ENCODE results near the gene YPEL2. TPM values are rescaled to one million over a fixed set of nuclear protein-coding genes. Genes with fewer than 3 reads are reported as not detected.

YPEL2 gene
- total and polyA plus RNA-seq, 2 donors (not counting 3 experiments of a cell fraction or from before 2014, with no cell fraction given), result 36.5 to 66.8 TPM

DNA sequence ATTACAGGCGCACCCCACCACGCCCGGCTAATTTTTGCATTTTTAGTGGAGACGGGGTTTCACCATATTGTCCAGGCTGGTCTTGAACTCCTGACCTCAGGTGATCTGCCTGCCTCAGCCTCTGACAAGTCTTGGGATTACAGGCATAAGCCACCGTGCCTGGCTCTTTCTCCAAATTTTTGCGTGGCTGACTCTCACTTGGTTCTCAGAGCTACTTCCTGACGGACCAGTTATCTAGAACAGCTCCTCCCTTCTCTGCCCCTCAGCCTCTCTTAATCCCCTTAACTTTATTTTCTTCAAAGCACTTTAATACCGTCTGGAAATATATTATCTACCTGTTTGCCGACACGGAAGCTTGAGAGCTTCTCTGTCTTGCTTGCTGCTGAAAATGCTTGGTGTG lies 4.2 kb downstream of the YPEL2 start:
- H3K4me3 ChIP-seq (replicated peaks in 1 of 3; ENCODE audit: insufficient read depth in 1 of 3, low read depth in 1 of 3, low read length in 3 of 3), result no peak overlapping the region
- H3K9ac ChIP-seq (replicated peaks; ENCODE audit: extremely low read depth, insufficient read depth, low read length), result no peak overlapping the region
- ChIA-PET POLR2A (no interaction called here), CTCF (interaction anchor here (0.7 to 1.9 kb wide), 5 partner anchors 19 to 186 kb away, joined by 3 to 6 read pairs (median 4); no protein-coding TSS in a partner anchor)
- intact Hi-C loops (cut with micrococcal nuclease) (no loop called here), dilution Hi-C loops (cut with MboI; ENCODE audit: extremely low pct_ligation_motif_present, low sequenced_read_pairs) (loop anchor here (25.0 kb wide), 1 partner anchor 102 kb away; no protein-coding TSS in a partner anchor)
- H3K27ac ChIP-seq (ENCODE audit: insufficient read depth, low read depth, low read length), result no peak overlapping the region
- H3K4me1 ChIP-seq (ENCODE audit: control insufficient read depth, extremely low read depth, insufficient read depth, low read length), result peaks cover 15% of the 10 kb centered on the region
- H3K79me2 ChIP-seq (ENCODE audit: control insufficient read depth, insufficient read depth, low read length), result peaks cover 53% of the 10 kb centered on the region
- peaks cover 4% of the 10 kb centered on the region for H4K20me1 ChIP-seq (replicated peaks; ENCODE audit: control insufficient read depth, extremely low read depth, insufficient read depth, low read length)
- H3K36me3 ChIP-seq (ENCODE audit: control insufficient read depth in 2 of 2, extremely low read depth in 1 of 2, insufficient read depth in 2 of 2, low read length in 2 of 2), result peaks cover 0 to 4% of the 10 kb centered on the region in 2 experiments
- TF ChIP-seq POLR2A (IDR thresholded peaks at IDR 0.05; ENCODE audit: low read depth, low read length) (no peak), GATA2 (IDR thresholded peaks at IDR 0.05; ENCODE audit: insufficient read depth, insufficient read length, low read depth, low read length) (no peak), POLR2AphosphoS5 (IDR thresholded peaks at IDR 0.05; ENCODE audit: insufficient read depth, low read depth, low read length) (no peak), FOS (IDR thresholded peaks at IDR 0.05; ENCODE audit: borderline replicate concordance, insufficient read depth, low read length) (no peak), MAX (IDR thresholded peaks at IDR 0.05; ENCODE audit: insufficient read depth, insufficient read length) (no peak), EZH2 (IDR thresholded peaks at IDR 0.05; ENCODE audit: borderline replicate concordance, low read depth, low read length, severe bottlenecking) (no peak), MYC (IDR thresholded peaks at IDR 0.05; ENCODE audit: low read depth, low read length) (no peak), JUN (IDR thresholded peaks at IDR 0.05; ENCODE audit: borderline replicate concordance, insufficient read depth, insufficient read length, low read depth) (no peak)
- TF ChIP-seq, protein P1, sequence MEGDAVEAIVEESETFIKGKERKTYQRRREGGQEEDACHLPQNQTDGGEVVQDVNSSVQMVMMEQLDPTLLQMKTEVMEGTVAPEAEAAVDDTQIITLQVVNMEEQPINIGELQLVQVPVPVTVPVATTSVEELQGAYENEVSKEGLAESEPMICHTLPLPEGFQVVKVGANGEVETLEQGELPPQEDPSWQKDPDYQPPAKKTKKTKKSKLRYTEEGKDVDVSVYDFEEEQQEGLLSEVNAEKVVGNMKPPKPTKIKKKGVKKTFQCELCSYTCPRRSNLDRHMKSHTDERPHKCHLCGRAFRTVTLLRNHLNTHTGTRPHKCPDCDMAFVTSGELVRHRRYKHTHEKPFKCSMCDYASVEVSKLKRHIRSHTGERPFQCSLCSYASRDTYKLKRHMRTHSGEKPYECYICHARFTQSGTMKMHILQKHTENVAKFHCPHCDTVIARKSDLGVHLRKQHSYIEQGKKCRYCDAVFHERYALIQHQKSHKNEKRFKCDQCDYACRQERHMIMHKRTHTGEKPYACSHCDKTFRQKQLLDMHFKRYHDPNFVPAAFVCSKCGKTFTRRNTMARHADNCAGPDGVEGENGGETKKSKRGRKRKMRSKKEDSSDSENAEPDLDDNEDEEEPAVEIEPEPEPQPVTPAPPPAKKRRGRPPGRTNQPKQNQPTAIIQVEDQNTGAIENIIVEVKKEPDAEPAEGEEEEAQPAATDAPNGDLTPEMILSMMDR (IDR thresholded peaks at IDR 0.05; ENCODE audit: extremely low read depth in 1 of 2, insufficient read depth in 1 of 2, low read depth in 1 of 2, low read length in 2 of 2), result no peak
- FAIRE-seq, result no peak
- no peak overlapping the region for H2AFZ ChIP-seq (ENCODE audit: low read depth, low read length)
- DNase-seq (ENCODE audit: low read depth, low spot score), result no peak
- no TSS peak for BruUV-seq (replicated peaks)
- H3K9me3 ChIP-seq (replicated peaks; ENCODE audit: control insufficient read depth, insufficient read depth, low read length), result no peaks in the 10 kb centered on the region
- no peaks in the 10 kb centered on the region for H3K9me1 ChIP-seq (replicated peaks; ENCODE audit: control insufficient read depth, extremely low read depth, insufficient read depth, low read length)
- no peak overlapping the region for H3K4me2 ChIP-seq (ENCODE audit: insufficient read depth, low read length)
- no peaks in the 10 kb centered on the region for H3K27me3 ChIP-seq (ENCODE audit: control insufficient read depth in 2 of 2, insufficient read depth in 2 of 2, low read length in 2 of 2)
